HL-60/S4 treated with phorbol 12-myristate 13-acetate at 8.2 ng/mL for 4 days and 3 days (cell line): ENCODE measurements around the gene CPT1C.

ENCODE experiments used
- in situ Hi-C: fragments of 300-500 bp; cut with MboI; formaldehyde crosslinking; loops from 2 replicates; pipeline ENCODE4 v1.15.0; 2022; ENCODE audit warnings: low sequenced_read_pairs

CPT1C gene

GRCh38 chr19:49660338-49660961 lies 30.5 kb upstream of the CPT1C start:
- in situ Hi-C loops, result no loop called here

- in situ Hi-C loops, result no loop called here
These were observed 28.9 kb upstream of the CPT1C start for GRCh38 chr19:49662011-49662410.

GRCh38 chr19:49663224-49663623 lies 27.7 kb upstream of the CPT1C start:
- in situ Hi-C loops, result no loop called here

- in situ Hi-C loops, result no loop called here
These were observed 26.5 kb upstream of the CPT1C start for GRCh38 chr19:49664171-49665035.

GRCh38 chr19:49665036-49665350 lies 25.9 kb upstream of the CPT1C start:
- in situ Hi-C loops, result no loop called here

GRCh38 chr19:49665351-49666119 lies 25.4 kb upstream of the CPT1C start, which contains the start of the genes BCL2L12 and IRF3:
Gene BCL2L12 (plus strand): TSS chr19:49665933. CDS start chr19:49666693, 760 bp downstream.
Gene IRF3 (minus strand): TSS chr19:49665857. CDS start chr19:49664838, 1,019 bp downstream.
- in situ Hi-C loops, result no loop called here

GRCh38 chr19:49666120-49666444 lies 24.8 kb upstream of the CPT1C start:
- in situ Hi-C loops, result no loop called here

- in situ Hi-C loops, result no loop called here
These were observed 23.4 kb upstream of the CPT1C start for GRCh38 chr19:49667473-49667872.

- in situ Hi-C loops, result no loop called here
These were observed 21.4 kb upstream of the CPT1C start for GRCh38 chr19:49669516-49669915.

GRCh38 chr19:49672131-49672919 lies 18.6 kb upstream of the CPT1C start:
- in situ Hi-C loops, result no loop called here

- in situ Hi-C loops, result no loop called here
These were observed 14.7 kb upstream of the CPT1C start for GRCh38 chr19:49676136-49676783.

- in situ Hi-C loops, result no loop called here
These were observed 14.1 kb upstream of the CPT1C start for GRCh38 chr19:49676784-49677230.

- in situ Hi-C loops, result no loop called here
These were observed 13.6 kb upstream of the CPT1C start, which contains the start of gene PRMT1 for GRCh38 chr19:49677231-49677900. Gene PRMT1 (plus strand): TSS chr19:49677271. CDS start chr19:49677281, 10 bp downstream.

- in situ Hi-C loops, result no loop called here
These were observed 12.8 kb upstream of the CPT1C start for GRCh38 chr19:49677901-49678674.

GRCh38 chr19:49678985-49679770 lies 11.7 kb upstream of the CPT1C start:
- in situ Hi-C loops, result no loop called here

- in situ Hi-C loops, result no loop called here
These were observed 11.0 kb upstream of the CPT1C start for GRCh38 chr19:49679771-49680413.
